RWPE2 (cell line): ENCODE data around the gene MOV10.

Experiments used
- ATAC-seq: fragments of 200-7000 bp; cut with Tn5 transposase; 3 replicates; pipeline ENCODE4 v1.9.1; 2021; ENCODE audit warnings: low read depth
- DNase-seq: peaks from one replicate; pipeline ENCODE4 v3.0.0-alpha.2; 2020; ENCODE audit warnings: low spot score
- H3K27ac ChIP-seq: fragments of 450-650 bp; 2 replicates; pipeline ENCODE4 v1.5.1; 2017; ENCODE audit warnings: mild to moderate bottlenecking; ENCODE audit not compliant: poor library complexity, severe bottlenecking
- H3K27me3 ChIP-seq: fragments of 250-450 bp; sonication (Bioruptor Pico); 2 replicates; pipeline ENCODE4 v1.5.1; 2021; ENCODE audit warnings: mild to moderate bottlenecking, moderate library complexity; ENCODE audit not compliant: insufficient read depth, poor library complexity, severe bottlenecking
- H3K36me3 ChIP-seq: fragments of 250-450 bp; sonication (Bioruptor Pico); 2 replicates; pipeline ENCODE4 v1.5.1; 2020; ENCODE audit warnings: low read depth, mild to moderate bottlenecking, moderate library complexity
- H3K4me1 ChIP-seq: fragments of 250-450 bp; sonication (Bioruptor Pico); 2 replicates; pipeline ENCODE4 v1.5.1; 2021; ENCODE audit warnings: mild to moderate bottlenecking, moderate library complexity; ENCODE audit not compliant: insufficient read depth, poor library complexity, severe bottlenecking
- H3K4me3 ChIP-seq: fragments of 250-450 bp; sonication (Bioruptor Pico); 2 replicates; pipeline ENCODE4 v1.5.1; 2021; ENCODE audit warnings: mild to moderate bottlenecking, moderate library complexity; ENCODE audit not compliant: severe bottlenecking
- H3K9me3 ChIP-seq: fragments of 250-450 bp; sonication (Bioruptor Pico); 2 replicates; pipeline ENCODE4 v1.5.1; 2021; ENCODE audit warnings: mild to moderate bottlenecking, moderate library complexity; ENCODE audit not compliant: severe bottlenecking
- TF ChIP-seq, protein P1 (sequence below): fragments of 450-650 bp; IDR thresholded peaks from one replicate; pipeline ENCODE4 v1.5.1; 2017; ENCODE audit warnings: mild to moderate bottlenecking, moderate library complexity; ENCODE audit not compliant: poor library complexity, severe bottlenecking

The MOV10 gene

DNA sequence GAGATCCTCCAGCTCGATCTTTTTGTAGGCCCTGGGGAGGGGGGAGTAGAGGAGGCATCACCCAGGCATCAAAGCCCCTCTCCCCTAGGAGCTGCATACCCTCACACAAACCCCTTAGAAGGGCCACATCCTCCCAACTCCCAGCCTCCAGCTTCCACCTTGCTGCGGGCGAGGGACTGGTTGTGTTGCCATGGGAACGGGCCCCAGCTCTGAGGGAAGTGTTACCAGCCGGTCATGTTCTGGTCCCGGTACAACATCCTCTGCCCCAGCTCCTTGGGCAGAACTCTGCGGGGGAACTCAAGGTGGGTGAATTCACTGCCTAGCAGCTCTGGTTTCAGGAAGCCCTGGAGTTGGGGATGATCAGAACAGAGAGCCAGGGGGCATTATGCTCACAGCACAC is 36.6 kb downstream of the MOV10 start:
- ATAC-seq (no peak), DNase-seq (no peak)
- TF ChIP-seq, protein P1, sequence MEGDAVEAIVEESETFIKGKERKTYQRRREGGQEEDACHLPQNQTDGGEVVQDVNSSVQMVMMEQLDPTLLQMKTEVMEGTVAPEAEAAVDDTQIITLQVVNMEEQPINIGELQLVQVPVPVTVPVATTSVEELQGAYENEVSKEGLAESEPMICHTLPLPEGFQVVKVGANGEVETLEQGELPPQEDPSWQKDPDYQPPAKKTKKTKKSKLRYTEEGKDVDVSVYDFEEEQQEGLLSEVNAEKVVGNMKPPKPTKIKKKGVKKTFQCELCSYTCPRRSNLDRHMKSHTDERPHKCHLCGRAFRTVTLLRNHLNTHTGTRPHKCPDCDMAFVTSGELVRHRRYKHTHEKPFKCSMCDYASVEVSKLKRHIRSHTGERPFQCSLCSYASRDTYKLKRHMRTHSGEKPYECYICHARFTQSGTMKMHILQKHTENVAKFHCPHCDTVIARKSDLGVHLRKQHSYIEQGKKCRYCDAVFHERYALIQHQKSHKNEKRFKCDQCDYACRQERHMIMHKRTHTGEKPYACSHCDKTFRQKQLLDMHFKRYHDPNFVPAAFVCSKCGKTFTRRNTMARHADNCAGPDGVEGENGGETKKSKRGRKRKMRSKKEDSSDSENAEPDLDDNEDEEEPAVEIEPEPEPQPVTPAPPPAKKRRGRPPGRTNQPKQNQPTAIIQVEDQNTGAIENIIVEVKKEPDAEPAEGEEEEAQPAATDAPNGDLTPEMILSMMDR: no peak
- Histone ChIP-seq H3K27me3 (no peaks in the 10 kb centered on the region), H3K27ac (no peak overlapping the region), H3K36me3 (no peaks in the 10 kb centered on the region), H3K4me1 (no peaks in the 10 kb centered on the region), H3K4me3 (no peak overlapping the region), H3K9me3 (no peaks in the 10 kb centered on the region)

DNA sequence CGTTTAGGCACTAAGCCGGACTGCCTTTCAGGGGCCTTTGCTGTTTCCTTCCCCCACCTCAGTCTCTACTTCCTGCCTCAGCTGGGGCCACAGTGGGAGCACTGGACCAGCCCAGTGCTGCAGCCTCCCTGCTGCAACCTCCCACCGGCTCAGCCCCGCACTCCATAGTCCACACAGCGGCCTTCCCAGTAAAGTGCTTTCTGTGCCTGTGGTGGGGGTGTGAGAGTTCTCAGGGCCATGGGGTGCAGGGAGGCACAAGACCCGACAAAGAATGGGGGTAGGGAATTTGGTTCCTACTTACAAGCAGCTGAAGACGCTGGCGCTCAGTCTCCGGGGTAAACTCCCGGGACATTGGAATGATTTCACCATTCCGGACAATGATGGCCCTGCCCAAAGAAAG is 37.2 kb downstream of the MOV10 start:
- no peaks in the 10 kb centered on the region for H3K9me3 ChIP-seq
- no peak overlapping the region for H3K27ac ChIP-seq
- no peak for ATAC-seq
- no peaks in the 10 kb centered on the region for H3K36me3 ChIP-seq
- no peak for DNase-seq
- TF ChIP-seq, protein P1: no peak
- no peak overlapping the region for H3K4me3 ChIP-seq
- no peaks in the 10 kb centered on the region for H3K4me1 ChIP-seq
- no peaks in the 10 kb centered on the region for H3K27me3 ChIP-seq

DNA sequence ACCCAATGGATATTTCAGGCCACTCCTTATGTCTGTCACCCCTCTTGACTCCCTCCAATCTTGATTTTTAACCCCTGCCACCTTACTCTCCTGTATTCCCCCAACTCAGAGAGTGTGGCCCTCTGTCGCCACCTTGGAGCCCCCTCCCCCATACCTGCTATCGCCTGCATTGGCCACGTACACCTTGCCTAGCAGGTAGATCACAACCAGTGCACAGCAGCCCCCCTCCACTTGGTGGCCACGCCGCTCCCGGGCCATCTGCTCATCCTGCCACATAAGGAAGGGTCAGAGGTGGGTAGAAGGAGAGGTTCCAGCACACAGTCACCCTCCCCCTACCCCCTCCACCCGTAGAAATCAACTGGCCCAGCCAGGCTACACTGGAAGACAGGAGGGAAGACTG is 37.7 kb downstream of the MOV10 start:
- TF ChIP-seq, protein P1: no peak
- DNase-seq (no peak), ATAC-seq (no peak)
- H3K9me3 ChIP-seq: no peaks in the 10 kb centered on the region
- H3K27me3 ChIP-seq: no peaks in the 10 kb centered on the region
- H3K36me3 ChIP-seq: no peaks in the 10 kb centered on the region
- H3K4me3 ChIP-seq: no peak overlapping the region
- no peak overlapping the region for H3K27ac ChIP-seq
- no peaks in the 10 kb centered on the region for H3K4me1 ChIP-seq

DNA sequence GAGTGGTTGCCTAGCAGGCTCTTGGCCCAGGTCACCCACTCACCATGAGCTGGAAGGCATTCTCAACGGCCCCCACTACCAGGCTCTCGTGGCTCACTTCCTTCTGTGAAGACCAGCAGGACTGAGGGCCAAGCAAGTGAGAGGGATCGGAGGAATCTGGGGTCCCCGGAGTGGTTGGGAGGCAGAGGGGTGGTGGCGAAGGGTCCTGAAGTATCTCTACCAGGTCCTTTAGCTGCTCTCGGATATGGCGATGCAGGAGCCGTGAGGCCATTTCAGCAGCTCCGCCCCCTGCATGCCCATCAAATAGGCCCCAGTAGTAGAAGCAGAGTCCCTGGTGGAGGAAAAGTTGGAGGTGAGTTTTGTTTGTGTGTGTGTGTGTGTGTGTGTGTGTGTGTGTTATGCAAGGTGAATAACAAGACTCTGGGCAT is 38.3 kb downstream of the MOV10 start:
- ATAC-seq (no peak), DNase-seq (no peak)
- no peaks in the 10 kb centered on the region for H3K9me3 ChIP-seq
- H3K4me1 ChIP-seq: no peaks in the 10 kb centered on the region
- no peaks in the 10 kb centered on the region for H3K36me3 ChIP-seq
- no peaks in the 10 kb centered on the region for H3K27me3 ChIP-seq
- H3K4me3 ChIP-seq: no peak overlapping the region
- no peak overlapping the region for H3K27ac ChIP-seq
- TF ChIP-seq, protein P1: no peak

DNA sequence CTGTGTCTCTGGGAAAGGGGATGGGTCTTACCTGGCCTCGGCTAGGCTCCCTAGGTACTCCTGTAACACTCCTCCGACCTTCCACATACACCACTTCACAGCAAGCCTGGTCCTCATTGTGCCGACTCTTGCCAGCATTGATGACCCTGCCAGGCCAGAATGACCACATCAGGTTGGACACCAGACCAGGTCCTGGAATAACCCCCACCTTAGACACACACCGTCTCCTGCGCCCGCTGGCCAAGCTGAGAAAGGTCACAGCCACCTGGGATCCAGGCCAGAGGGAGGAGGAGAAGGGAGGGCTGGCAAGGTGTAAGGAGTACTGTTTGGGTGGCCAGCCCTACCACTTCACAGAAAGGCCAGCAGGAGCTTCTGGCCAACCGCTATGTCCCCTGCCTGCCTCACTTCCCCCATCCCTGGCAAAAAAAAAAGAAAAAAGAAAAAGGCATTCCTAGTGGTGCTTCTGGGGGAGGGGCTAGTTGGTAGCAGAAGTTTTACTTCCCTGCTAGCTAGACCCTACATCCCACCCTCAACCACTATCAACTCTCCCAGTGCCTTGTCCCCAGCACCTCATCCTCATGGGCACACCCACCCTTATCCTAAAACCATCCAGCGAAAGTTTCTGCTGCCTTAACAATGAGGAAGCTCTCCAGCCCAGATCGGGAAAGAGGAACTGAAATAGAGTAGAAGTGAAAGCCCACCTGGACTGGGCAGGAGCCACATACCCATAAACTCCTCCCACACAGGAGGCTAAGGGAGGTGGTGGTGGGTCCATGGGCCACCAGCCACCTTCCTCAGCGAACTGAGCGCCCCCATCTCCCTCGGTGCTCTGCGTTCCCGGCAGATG is 39.2 kb downstream of the MOV10 start:
- ATAC-seq (no peak), DNase-seq (no peak)
- TF ChIP-seq, protein P1: no peak

More for the DNA sequence above, 39.2 kb downstream of the MOV10 start:
- H3K9me3 ChIP-seq: no peaks in the 10 kb centered on the region
- no peaks in the 10 kb centered on the region for H3K4me1 ChIP-seq
- no peak overlapping the region for H3K27ac ChIP-seq
- peak overlapping the region; percentile 47 for H3K4me3 ChIP-seq
- H3K36me3 ChIP-seq: no peaks in the 10 kb centered on the region
- H3K27me3 ChIP-seq: no peaks in the 10 kb centered on the region
